HPDE6-E6E7 (cell line): Measurements from ENCODE around the gene NUP214.
"Not testable (repeated sequence)": the region's sequence is repeated elsewhere in the genome, so short reads cannot be mapped to it uniquely, and the experiment has no call there.

Source experiments
- DNase-seq: peaks from one replicate; pipeline ENCODE4 v3.0.0; 2011; ENCODE audit warnings: missing footprints; ENCODE audit errors: extremely low spot score

The NUP214 gene

DNA sequence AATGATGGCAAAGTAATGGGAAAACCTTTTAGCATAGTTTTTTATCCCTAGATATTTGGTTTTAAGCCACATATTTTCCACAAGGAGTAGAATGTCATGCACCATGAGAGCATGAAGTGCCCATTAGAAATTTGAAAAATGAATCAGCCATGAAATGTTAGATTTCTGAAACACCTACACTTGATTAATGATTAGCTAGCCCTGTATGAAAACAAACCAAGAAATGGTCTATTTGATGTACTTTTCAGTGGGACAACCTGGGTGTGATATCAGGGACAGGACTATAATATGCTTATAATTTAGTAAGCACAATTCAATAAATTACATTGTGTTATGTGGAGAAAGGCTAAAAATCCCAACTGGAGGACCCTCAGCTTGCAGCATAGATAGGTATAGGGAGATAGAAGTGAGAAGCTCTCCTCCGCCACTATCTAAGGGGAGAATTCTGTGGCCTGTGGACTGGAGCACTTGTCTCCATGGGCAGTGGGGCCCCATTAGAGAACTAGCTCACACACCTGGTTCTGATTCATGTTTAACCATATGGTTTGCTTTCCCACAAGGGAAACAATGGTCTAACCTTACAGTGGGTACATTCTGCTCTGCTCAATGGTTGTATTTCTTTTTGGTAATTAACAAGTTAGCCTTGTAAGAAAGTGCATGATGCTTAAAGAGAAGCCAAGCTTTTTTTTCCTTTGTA is 35.2 kb downstream of the NUP214 start:
- DNase-seq: no peak

DNA sequence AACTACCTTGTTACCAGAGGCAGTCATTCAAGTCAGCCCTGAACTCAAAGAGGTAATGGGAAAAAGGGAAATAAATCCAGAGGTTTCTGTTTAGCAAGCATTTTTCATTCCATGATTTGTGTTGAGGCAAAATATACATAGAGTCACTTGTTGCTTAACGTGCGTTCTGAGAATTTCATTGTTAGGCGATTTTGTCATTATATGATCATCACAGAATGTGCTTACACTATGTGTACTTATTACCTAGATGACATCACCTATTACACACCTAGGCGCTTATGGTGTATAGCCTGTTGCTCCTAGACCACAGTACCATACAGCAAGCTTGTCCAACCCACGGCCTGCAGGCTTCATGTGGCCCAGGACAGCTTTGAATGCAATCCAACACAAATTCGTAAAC is 36.2 kb downstream of the NUP214 start:
- no peak for DNase-seq

DNA sequence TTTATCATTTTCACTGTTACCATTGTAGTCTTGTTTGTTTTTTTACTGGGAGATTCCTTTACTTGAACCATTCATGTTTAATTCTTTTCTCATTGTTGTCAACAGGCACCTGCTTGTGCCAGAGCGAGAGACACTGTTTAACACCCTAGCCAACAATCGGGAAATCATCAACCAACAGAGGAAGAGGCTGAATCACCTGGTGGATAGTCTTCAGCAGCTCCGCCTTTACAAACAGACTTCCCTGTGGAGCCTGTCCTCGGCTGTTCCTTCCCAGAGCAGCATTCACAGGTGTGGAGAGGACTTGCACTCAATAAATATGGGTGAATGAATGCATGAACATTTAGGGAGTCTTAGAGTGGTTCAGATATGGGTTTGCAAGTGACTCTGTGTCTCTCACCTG is 37.5 kb downstream of the NUP214 start:
- no peak for DNase-seq

DNA sequence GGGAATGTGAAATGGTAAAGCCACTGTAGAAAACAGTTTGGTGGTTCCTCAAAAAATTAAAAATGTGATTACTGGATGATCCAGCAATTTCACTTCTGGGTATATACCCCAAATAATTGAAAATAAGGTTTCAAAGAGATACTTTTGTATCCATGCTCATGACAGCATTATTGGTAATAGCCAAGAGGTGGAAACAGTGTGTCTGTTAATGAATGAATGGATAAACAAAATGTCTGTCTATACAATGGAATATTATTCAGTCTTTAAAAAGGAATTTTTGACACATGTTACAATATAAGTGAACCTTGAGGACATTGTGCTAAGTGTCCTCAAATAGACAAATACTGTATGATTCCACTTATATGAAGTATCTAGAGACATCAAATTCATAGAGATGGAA is 40.1 kb downstream of the NUP214 start:
- DNase-seq: no peak

DNA sequence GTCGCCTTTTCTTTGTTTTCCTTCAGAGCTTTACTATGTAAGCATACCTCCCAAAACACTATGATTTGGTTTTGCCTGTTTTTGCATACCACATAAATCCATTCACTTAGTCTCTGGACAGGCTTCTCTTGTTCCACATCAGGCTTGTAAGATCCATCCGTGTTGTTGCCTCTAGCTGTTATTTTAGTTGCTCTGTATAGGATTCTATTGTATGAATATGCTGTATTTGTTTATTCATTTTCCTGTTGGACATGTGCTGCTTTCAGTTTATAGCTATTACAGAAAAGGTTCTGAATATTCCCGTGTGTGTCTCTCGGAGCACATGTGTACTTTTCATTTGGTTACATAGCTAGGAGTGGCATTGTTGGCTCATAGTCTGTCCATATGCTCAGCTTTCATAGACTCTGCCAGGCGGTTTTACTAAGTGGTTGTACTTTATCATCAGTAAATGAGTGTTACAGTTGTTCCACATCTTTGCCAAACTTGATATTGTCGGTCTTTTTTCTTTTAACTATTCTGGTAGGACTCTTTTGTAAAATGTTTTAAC is 41.8 kb downstream of the NUP214 start:
- no peak for DNase-seq

DNA sequence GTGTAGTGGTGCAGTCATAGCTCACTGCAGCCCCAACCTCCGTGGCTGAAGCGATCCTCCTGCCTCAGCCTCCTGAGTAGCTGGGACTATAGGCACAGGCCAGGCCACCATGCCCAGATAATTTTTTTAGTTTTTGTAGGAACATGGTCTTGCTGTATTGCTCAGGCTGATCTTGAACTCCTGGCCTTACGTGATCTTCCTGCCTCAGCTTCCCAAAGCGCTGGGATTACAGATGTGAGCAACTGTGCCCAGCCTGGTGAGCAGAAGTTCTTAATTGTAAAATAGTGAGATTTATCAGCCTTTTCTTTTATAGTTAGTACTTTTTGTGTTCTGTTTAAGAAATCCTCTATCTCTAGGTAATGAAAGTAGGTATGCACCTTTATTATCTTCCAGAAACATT is 42.5 kb downstream of the NUP214 start:
- no peak for DNase-seq

DNA sequence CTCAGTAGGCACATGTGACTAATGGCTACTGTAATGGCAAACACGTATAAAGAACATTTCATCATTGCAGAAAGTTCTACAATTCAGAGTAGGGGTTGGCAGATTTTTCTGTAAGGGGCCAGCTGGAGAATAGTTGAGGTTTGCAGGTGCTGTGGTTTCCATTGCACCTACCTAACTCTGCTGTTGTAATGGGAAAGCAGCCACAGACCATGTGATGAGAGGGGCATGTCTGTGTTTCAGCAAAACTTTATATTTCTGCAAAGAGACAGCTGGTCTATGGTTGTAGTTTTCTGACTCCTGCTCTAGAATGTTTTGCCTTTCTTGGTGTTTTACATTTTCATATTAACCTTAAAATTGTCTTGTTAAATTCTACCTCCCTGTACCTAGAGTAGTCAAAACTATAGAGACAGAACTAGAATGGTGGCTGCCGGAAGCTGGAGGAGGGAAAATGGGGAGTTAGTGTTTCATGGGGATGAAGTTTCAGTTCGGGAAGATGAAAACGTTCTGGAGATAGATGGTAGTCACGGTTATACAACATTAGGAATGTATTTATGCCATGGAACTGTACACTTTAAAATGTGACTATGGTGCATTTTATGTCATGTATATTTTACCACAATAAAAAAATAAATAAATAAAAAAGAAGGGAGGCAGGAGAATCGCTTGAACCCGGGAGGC is 44.3 kb downstream of the NUP214 start:
- no peak for DNase-seq

DNA sequence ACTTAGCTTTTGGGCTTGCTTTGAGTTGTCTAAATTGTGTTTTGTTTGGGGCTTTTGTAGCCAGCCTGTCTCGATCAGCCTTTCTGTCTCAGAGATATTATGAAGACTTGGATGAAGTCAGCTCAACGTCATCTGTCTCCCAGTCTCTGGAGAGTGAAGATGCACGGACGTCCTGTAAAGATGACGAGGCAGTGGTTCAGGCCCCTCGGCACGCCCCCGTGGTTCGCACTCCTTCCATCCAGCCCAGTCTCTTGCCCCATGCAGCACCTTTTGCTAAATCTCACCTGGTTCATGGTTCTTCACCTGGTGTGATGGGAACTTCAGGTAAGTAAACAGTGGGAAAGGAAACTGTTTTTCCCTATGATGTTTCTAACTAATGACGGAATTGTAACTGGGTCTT is 48.6 kb downstream of the NUP214 start:
- DNase-seq: no peak

DNA sequence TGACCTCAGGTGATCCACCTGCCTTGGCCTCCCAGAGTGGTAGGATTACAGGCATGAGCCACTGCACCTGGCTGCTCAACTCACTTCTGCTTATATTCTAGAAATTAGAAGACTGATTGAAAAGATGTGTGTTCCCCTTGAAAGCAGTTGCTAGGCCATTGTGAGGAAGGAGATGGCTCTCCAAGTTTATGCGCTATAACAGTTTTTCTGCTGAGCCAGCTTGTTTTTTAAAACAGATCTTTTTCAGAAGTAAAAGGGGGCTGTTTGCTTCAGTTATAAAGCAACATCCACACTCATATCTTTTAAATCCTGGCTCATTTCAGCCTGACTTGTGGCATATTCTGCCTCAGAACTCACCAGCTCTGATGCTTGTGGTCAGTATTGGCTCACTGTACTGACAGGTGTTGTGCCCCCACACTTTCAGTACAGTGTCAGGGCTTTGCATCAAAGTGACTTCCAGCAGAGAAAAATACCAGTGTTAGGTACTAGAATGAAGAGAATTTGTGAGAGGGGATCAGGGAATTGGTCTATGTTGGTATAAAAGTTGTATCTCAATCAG is 49.4 kb downstream of the NUP214 start:
- DNase-seq: no peak

DNA sequence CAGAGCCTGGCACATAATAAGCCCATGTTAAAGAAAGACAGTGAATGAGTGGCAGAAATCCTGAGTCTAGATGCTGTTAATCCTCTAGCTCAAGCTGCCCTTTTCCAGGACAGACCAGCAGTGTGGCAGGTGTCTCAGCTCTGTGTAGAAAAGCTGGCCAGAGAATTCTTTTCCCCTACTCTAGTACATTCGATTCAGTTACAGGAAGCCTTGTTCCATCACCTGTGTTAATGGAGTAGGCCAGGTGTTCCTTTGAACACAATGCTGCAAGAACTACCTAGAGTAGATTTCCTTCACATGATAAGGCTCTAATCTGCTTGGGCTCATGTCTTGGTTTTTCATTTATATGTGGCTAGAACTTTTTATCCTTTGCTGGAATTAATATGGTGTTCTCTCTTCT is 52.5 kb downstream of the NUP214 start:
- DNase-seq: no peak

DNA sequence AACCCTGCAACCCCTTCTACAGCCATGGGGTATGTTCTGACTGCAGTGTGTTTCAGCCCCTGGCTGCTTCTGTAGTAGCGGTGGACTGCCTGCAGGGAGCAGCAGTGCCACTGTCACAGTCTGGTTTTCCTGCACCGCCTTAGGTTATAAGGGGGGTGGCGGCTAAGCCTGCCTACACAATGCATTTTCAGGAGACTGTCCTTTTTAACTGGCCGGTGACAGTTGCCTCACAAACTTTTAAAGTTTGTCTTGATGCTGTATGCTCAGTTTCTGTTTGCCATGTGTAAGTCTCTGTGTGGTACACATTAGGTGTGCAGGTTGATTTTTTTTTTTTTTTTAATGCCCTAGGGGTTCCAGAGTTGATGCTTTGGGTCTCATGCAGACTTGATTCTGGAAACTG is 53.0 kb downstream of the NUP214 start:
- peak; percentile 49 for DNase-seq

DNA sequence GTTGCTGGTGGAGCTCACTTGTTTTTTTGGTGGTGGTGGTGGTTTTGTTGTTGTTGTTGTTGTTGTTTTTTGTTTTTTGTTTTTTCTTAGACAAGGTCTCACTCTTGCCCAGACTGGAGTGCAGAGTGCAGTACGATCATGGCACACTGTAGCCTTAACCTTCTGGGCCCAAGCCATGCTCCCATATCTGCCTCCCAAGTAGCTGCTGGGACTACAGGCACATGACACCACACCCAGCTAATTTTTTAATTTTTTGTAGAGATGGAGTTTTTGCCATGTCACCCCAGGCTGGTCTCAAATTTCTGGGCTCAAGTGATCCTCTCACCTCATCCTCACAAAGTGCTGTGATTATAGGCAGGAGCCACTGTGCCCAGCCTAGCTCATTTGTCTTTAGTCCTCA is 53.5 kb downstream of the NUP214 start:
- DNase-seq: no peak

DNA sequence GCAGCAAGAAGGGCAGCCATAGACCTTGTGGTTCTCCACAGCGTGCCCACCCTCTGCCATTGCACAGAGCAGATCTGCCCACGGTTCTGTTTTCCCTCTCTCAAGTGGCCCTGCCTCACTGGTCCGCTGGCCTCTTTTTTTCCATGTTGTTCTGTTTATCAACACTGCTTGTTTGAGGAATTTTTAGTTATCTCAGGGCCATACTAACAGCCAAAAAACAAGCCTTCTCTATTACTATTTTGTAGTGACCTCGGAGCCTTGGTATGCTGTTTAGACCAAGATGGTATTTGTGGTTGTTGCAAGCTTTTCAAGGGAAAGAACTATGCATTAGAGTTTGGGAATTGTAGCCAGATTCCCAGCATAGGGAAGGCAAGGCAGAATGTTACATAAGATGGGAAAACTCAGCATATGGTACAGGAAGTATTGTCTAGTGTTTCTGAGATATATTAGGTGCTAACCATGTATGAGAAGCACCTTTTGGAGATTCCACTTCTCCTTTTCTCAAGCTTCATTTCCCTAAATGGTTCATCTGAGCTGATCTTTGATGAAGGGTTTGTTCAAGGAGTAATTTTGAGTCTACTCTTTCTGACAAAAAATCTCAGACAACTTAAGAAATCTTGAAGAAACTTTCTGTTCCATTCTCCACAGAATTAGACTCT is 54.3 kb downstream of the NUP214 start:
- DNase-seq: no peak

DNA sequence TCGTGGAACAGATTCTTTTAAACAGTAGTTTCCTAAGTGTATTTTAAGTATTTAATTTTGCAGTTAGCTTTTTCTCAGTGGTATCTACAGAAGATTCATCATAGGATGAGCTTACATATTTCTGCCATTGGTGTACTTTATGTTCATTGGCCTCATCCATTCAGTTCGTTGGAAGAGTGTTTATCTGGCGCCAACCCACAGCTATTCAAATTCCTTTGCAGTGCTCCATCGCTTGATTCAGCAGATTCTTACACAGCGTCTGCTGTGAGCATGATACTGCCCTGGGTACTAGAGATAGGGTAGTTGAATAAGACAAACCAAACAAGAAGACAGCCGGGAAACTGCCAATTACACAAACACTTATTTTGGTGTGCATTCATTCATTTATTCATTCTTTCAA is 55.1 kb downstream of the NUP214 start:
- no peak for DNase-seq

DNA sequence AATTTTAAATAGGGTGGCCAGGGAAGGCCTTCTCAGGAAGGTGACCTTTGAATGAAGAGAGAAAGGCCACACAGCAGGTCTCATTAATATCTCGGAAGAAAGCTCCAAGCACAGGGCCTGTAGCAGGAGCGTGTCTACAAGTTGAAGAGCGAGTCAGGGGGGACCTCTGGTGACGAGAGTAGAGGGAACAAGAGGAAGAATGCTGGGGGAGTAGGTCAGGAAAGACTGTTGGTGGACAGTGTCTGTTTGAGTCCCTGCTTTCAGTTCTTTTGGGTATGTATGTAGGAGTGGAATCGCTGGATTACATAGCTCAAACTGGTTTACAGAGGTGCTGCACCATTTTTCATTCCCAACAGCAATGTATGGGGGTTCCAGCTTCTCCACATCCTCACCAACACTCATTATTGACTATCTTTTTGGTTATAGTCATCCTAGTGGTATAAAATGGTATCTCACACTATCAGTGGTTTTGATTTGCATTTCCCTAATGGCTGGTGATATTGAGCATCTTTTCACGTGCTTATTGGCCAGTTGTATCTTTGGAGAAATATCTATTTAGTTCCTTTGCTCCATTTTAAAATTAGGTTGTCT is 55.8 kb downstream of the NUP214 start:
- no peak for DNase-seq

DNA sequence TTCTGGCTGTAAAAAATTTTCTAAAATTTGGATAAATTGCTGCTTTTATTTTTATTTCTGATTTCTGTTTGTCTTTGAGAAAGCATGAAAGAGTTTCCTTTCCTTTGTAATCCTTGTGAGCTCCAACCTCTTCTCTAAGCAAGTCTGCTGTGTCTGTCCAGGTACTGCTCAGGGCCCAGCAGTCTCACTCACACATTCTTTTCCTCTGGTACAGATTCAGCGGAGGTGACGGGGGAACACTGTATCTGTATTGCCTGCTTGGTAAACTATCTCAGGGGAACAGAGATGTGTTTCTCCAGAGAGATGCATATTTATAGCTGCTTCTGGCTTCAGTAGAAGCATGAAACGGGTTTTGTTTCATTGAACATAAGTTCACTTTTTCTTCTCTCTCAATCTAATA is 60.5 kb downstream of the NUP214 start:
- DNase-seq: no peak

DNA sequence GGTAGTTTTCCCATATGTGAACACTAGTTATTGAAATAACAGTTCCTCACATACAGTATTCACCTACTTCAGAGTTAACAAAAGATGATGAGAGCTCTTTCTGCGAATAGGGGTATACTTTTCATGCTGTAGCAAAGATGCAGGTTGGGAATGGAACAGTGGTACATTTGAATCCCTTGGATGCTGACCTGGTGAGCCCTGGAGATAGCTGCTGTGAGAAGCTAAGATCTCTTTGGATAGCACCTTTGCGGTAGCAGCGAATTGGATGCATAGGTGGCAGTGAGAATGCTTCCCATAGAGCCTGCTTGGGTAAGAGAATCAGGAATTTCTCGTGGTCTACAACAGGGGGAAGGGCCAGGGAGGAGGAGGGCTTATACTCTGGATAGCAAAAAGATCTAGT is 61.2 kb downstream of the NUP214 start:
- no peak for DNase-seq

DNA sequence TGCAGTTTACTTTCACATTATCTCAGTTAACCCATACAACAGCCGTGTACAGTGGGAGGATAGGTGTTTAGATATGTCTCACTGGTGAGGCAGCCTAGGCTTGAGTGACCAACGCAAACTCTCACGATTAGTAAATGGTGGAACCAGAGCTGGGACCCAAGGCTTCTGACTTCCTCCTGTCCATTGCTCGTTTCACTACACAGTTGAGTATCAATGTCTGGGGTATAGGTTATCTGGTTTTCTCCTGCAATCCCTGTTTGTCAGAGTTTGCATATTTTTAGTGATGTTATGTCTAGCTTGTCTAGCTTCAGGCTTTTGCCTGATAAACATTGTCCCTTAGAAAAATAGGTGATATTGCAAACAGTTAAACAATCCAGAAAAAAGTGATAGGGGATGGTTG is 62.6 kb downstream of the NUP214 start:
- DNase-seq: no peak

DNA sequence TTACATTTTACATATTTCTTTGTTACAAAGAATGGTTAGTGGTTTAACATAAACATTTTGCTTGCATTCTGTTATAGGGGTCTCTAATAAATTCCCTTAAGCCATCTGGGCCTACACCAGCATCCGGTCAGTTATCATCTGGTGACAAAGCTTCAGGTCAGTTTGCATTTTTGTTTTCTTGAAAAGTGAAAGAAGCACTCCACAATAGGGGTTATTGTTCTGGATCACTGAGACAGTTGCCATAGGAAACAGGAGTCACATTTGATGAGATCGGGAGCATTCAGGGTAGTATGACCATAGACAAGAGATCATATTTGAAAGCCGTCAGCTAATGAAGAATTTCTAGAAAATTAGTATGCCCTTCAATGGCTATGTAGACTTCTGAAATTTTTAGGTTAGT is 63.6 kb downstream of the NUP214 start:
- DNase-seq: no peak

DNA sequence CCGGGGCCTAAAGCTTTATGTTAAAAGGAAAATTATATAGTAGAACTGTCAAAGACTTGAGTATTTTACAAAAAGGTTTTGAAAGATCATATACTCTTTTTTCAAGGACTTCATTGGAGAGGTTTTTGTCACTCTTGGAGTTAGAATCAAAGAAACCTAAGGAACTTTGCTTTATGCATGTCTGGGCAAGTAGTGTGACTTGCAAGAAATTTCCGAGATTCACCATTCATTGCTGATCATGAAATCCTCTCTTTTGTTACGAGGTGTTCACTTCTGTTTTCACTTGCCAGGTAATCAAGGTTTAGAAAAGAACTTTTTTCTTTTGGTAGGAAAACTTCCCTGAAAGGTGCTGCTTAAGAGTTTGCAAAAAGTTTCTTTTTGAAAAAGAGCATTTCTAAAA is 64.8 kb downstream of the NUP214 start:
- DNase-seq: no peak

DNA sequence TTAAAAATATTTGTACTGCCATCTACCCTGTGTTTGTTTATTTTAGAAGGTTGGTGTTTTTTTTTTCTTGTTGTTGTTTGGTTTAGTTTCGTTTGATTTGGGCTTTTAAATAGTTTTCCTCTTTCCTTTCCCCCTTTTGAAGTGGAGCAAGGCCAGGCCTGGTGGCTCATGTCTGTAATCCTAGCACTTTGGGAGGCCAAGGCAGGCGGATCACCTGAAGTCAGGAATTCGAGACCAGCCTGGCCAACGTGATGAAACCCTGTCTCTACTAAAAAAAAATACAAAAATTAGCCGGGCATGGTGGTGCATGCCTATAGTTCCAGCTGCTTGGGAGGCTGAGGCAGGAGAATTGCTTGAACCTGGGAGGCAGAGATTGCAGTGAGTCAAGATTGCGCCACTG is 65.6 kb downstream of the NUP214 start:
- DNase-seq: not testable (repeated sequence)

DNA sequence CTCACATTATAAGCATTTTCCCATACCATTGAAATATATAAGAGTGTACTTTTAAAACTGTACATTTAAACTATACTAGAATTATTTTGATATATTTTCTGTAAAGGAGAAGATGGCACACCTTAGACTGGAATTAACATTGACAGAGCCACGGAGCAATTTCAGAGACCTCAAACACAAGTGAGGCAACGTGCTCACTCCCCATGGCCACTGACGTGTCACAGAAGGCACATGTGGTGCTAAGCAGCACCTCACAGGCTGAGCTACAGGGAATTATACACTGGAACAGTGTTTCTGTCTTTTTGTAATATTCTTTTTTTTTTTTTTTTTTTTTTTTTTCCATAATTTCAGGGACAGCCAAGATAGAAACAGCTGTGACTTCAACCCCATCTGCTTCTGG is 66.5 kb downstream of the NUP214 start:
- DNase-seq: no peak
